SK-N-DZ (cell line): ENCODE results near the gene NDUFS5. TPM values are rescaled to one million over a fixed set of nuclear protein-coding genes. Genes with fewer than 3 reads are reported as not detected.
"Not testable (repeated sequence)": the region's sequence is repeated elsewhere in the genome, so short reads cannot be mapped to it uniquely, and the experiment has no call there.

ENCODE experiments used
- DNase-seq: peaks from one replicate; pipeline ENCODE4 v3.0.0-alpha.2; 2015; ENCODE audit warnings: low spot score
- polyA plus RNA-seq, 2 experiments: library from polyadenylated mRNA; depleted of rRNA; stranded (reverse); fragments of >200 nt; gene quantifications; 2 replicates each; pipeline ENCODE4 v1.2.3, GENCODE V29; 2014

NDUFS5 gene
- polyA plus RNA-seq (2014; cell fraction: cytosol; rRNA removed) = 1,301 and 1,497 TPM in 2 replicates
- 731 and 924 TPM in 2 replicates for polyA plus RNA-seq (2014; cell fraction: nucleus; rRNA removed)

GRCh38 chr1:39026051-39026865 lies at the start of gene NDUFS5:
TSS of gene NDUFS5 (plus strand) at chr1:39026350. CDS start at chr1:39028725, 2,375 bp downstream.
- DNase-seq = peak; percentile 88

- not testable (repeated sequence) for DNase-seq
These were observed 48.5 kb upstream of the NDUFS5 start for GRCh38 chr1:38977399-38978244.

GRCh38 chr1:38978245-38978542 lies 48.0 kb upstream of the NDUFS5 start:
- not testable (repeated sequence) for DNase-seq

- not testable (repeated sequence) for DNase-seq
These were observed 46.8 kb upstream of the NDUFS5 start for GRCh38 chr1:38979380-38979779.

GRCh38 chr1:38989979-38990378 lies 36.2 kb upstream of the NDUFS5 start:
- DNase-seq = no peak

GRCh38 chr1:38990386-38990737 lies 35.8 kb upstream of the NDUFS5 start:
- no peak for DNase-seq

- peak; percentile 93 for DNase-seq
These were observed 35.2 kb upstream of the NDUFS5 start, which contains the start of gene AKIRIN1 for GRCh38 chr1:38990738-38991637. TSS of gene AKIRIN1 (plus strand) at chr1:38991276. CDS start at chr1:38991381, 105 bp downstream.

GRCh38 chr1:38991638-38992411 lies 34.3 kb upstream of the NDUFS5 start:
- peak; percentile 37 for DNase-seq

- DNase-seq = no peak
These were observed 33.6 kb upstream of the NDUFS5 start for GRCh38 chr1:38992412-38993111.

- DNase-seq = no peak
These were observed 32.0 kb upstream of the NDUFS5 start for GRCh38 chr1:38994196-38994595.

- DNase-seq = no peak
These were observed 28.9 kb upstream of the NDUFS5 start for GRCh38 chr1:38997034-38997900.

- no peak for DNase-seq
These were observed 28.3 kb upstream of the NDUFS5 start for GRCh38 chr1:38997901-38998190.

GRCh38 chr1:39001516-39002421 lies 24.4 kb upstream of the NDUFS5 start:
- no peak for DNase-seq

- DNase-seq = no peak
These were observed 22.9 kb upstream of the NDUFS5 start for GRCh38 chr1:39003281-39003680.

- DNase-seq = no peak
These were observed 22.4 kb upstream of the NDUFS5 start for GRCh38 chr1:39003794-39004193.

GRCh38 chr1:39006287-39006686 lies 19.9 kb upstream of the NDUFS5 start:
- DNase-seq = no peak

- DNase-seq = no peak
These were observed 19.2 kb upstream of the NDUFS5 start for GRCh38 chr1:39006726-39007645.
